ENCODE data around the gene USP6NL. TPM values are rescaled to one million over a fixed set of nuclear protein-coding genes. Genes with fewer than 3 reads are reported as not detected.

Gene USP6NL
- total and polyA plus RNA-seq, 7 donors: 9.2 to 11.4 (median 10.8) TPM

DNA sequence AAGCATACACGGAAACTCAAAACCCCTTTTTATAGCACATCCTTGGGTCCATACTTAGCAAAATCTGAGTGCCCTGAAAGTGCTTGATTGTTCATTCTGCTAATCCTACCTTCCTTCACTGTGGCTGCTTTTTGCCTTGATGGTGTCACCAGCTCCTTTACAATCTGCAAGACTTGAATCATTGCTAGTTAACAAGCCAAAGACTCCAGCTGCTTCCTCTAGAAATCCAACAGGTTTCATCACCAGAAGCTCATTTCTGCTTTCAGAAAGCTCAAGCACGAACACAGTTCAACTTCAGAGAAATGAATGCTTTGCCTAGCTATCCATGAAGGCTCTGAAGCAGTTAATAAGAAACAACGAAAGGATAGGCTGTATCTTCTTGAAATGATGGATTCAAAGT, 38.0 kb downstream of the USP6NL start:
- peaks cover 0 to 15% (median 10%) of the 10 kb centered on the region in 4 donors for H3K4me1 ChIP-seq
- no peak overlapping the region for H3K4me3 ChIP-seq
- 37 to 52% methylated on average over 3 of the region's 3 CpGs for WGBS, 2 donors
- no peaks in the 10 kb centered on the region for H3K36me3 ChIP-seq
- H3K9me3 ChIP-seq: no peaks in the 10 kb centered on the region
- intact Hi-C loops (cut with DNase I): no loop called here
- no peak for DNase-seq
- TF ChIP-seq POLR2AphosphoS5 (IDR thresholded peaks at IDR 0.05): no peak
- TF ChIP-seq POLR2A (IDR thresholded peaks at IDR 0.05): no peak
- TF ChIP-seq, protein P1, sequence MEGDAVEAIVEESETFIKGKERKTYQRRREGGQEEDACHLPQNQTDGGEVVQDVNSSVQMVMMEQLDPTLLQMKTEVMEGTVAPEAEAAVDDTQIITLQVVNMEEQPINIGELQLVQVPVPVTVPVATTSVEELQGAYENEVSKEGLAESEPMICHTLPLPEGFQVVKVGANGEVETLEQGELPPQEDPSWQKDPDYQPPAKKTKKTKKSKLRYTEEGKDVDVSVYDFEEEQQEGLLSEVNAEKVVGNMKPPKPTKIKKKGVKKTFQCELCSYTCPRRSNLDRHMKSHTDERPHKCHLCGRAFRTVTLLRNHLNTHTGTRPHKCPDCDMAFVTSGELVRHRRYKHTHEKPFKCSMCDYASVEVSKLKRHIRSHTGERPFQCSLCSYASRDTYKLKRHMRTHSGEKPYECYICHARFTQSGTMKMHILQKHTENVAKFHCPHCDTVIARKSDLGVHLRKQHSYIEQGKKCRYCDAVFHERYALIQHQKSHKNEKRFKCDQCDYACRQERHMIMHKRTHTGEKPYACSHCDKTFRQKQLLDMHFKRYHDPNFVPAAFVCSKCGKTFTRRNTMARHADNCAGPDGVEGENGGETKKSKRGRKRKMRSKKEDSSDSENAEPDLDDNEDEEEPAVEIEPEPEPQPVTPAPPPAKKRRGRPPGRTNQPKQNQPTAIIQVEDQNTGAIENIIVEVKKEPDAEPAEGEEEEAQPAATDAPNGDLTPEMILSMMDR (IDR thresholded peaks at IDR 0.05): no peak
- no peak for TF ChIP-seq EP300 (IDR thresholded peaks at IDR 0.05)
- no peak overlapping the region for H3K27ac ChIP-seq
- H3K27me3 ChIP-seq: no peaks in the 10 kb centered on the region

DNA sequence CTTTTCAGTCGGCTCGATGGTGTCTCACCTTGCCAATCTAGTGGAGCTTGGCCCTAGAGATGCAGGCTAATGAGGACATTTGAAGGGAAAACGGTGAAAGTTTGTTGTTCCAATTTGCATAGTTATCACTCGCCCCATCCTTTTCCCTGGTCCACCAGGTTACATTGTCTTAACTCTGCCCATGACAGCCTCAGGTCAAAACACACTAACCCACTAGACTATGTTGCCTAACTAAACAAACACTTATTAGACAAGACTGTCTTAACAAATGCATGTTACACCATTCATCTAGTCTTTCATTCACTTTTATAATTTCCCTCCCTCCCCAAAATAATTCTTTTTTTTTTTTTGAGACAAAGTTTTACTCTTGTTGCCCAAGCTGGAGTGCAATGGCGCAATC, 40.7 kb downstream of the USP6NL start:
- WGBS, 2 donors: 87 to 91% methylated on average over 5 of the region's 5 CpGs
- intact Hi-C loops (cut with DNase I): no loop called here
- Histone ChIP-seq H3K9me3 (no peaks in the 10 kb centered on the region), H3K36me3 (no peaks in the 10 kb centered on the region), H3K4me3 (no peak overlapping the region), H3K27ac (no peak overlapping the region), H3K27me3 (no peaks in the 10 kb centered on the region), H3K4me1 (peaks cover 0 to 15% (median 10%) of the 10 kb centered on the region in 4 donors)
- DNase-seq: no peak
- TF ChIP-seq POLR2AphosphoS5 (IDR thresholded peaks at IDR 0.05) (no peak), POLR2A (IDR thresholded peaks at IDR 0.05) (no peak), EP300 (IDR thresholded peaks at IDR 0.05) (no peak)
- TF ChIP-seq, protein P1 (IDR thresholded peaks at IDR 0.05): no peak

DNA sequence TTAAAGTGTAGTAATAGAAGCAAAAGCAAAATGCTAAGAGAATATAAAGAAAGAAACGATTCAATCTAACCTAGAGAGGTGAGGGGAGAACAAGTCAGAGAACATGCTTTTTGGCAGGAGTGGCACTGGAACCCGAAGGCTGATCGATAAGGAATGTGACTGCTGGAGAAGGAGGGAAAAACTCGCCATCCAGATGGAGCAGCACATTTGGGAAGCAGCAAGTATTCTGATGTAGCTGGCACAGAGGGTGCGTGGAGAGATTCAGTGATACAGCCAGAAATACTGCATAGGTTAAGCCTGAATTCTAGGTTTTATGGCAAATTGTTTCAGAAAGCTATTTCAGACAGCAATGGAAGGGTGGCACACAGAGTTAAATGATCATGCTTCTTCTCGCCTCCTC, 42.0 kb downstream of the USP6NL start:
- Histone ChIP-seq H3K4me3 (no peak overlapping the region), H3K27ac (no peak overlapping the region), H3K9me3 (no peaks in the 10 kb centered on the region), H3K27me3 (no peaks in the 10 kb centered on the region), H3K36me3 (no peaks in the 10 kb centered on the region), H3K4me1 (peaks cover 0 to 13% (median 10%) of the 10 kb centered on the region in 4 donors)
- intact Hi-C loops (cut with DNase I): no loop called here
- no peak for TF ChIP-seq POLR2AphosphoS5 (IDR thresholded peaks at IDR 0.05)
- no peak for TF ChIP-seq EP300 (IDR thresholded peaks at IDR 0.05)
- TF ChIP-seq, protein P1 (IDR thresholded peaks at IDR 0.05): no peak
- TF ChIP-seq POLR2A (IDR thresholded peaks at IDR 0.05): no peak
- 94 to 96% methylated on average over 6 of the region's 6 CpGs for WGBS, 2 donors
- no peak for DNase-seq

GRCh38 chr10:11568578-11568977, 42.9 kb downstream of the USP6NL start:
- intact Hi-C loops (cut with DNase I): no loop called here
- WGBS, 2 donors: 98% methylated on average over 1 of the region's 1 CpG
- no peak for TF ChIP-seq POLR2AphosphoS5 (IDR thresholded peaks at IDR 0.05)

DNA sequence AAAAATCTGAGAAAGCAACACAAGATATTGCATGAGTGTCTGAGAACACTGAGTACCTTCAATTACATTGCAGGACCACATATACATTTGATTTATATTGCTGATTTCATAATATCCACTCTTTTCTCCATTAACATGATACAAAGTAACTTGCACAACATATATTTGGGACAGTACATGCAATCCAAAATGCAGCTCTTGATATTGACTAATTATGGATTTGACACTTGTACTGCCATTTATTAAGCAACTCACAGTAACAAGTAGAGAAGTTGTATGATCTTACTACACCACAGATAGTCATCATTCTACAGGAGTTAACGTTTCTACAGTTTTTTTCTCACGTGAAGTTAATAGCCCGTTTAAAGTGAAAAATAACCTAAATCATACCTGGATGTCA, 46.7 kb downstream of the USP6NL start:
- H3K9me3 ChIP-seq: no peaks in the 10 kb centered on the region
- H3K4me3 ChIP-seq: no peak overlapping the region
- no peak for DNase-seq
- TF ChIP-seq, protein P1 (IDR thresholded peaks at IDR 0.05): no peak
- TF ChIP-seq POLR2A (IDR thresholded peaks at IDR 0.05) (no peak), EP300 (IDR thresholded peaks at IDR 0.05) (no peak), POLR2AphosphoS5 (IDR thresholded peaks at IDR 0.05) (no peak)
- intact Hi-C loops (cut with DNase I): no loop called here
- 88 to 92% methylated on average over 3 of the region's 3 CpGs for WGBS, 2 donors
- no peak overlapping the region for H3K27ac ChIP-seq
- no peaks in the 10 kb centered on the region for H3K27me3 ChIP-seq
- H3K36me3 ChIP-seq: no peaks in the 10 kb centered on the region
- peaks cover 0 to 11% (median 3%) of the 10 kb centered on the region in 4 donors for H3K4me1 ChIP-seq

More at GRCh38 chr10:11568578-11568977, 42.9 kb downstream of the USP6NL start:
- Histone ChIP-seq H3K36me3 (no peaks in the 10 kb centered on the region), H3K9me3 (no peaks in the 10 kb centered on the region), H3K27ac (no peak overlapping the region), H3K4me1 (peaks cover 0 to 5% (median 3%) of the 10 kb centered on the region in 4 donors), H3K27me3 (no peaks in the 10 kb centered on the region), H3K4me3 (no peak overlapping the region)
- no peak for DNase-seq

Measured in sigmoid colon (tissue), 7 donors.